Astrocyte of the cerebellum (primary cell): Measurements from ENCODE around the gene MRGPRG.

Experiments used
- DNase-seq: peaks from one replicate; pipeline ENCODE4 v3.0.0-alpha.2; 2011; ENCODE audit warnings: low read depth
- H3K4me3 ChIP-seq: 2 replicates; pipeline ENCODE4 v1.5.1; 2011; ENCODE audit warnings: mild to moderate bottlenecking, low read depth, low read length, moderate library complexity
- CTCF ChIP-seq: IDR thresholded peaks from 2 replicates; pipeline ENCODE4 v1.5.1; 2012; ENCODE audit warnings: low read length, low read depth, moderate library complexity, mild to moderate bottlenecking; ENCODE audit errors: missing control alignments
- in situ Hi-C: cut with HindIII; loops from 2 replicates; pipeline ENCODE4 v1.10.0; 2017; ENCODE audit warnings: low sequenced_read_pairs

Gene MRGPRG

GRCh38 chr11:3193373-3194015 lies 25.1 kb downstream of the MRGPRG start:
- in situ Hi-C loops = no loop called here
- no peak for DNase-seq
- H3K4me3 ChIP-seq = no peak overlapping the region
- no peak for TF ChIP-seq CTCF

GRCh38 chr11:3192511-3193372 lies 25.9 kb downstream of the MRGPRG start:
- no peak for DNase-seq
- TF ChIP-seq CTCF = no peak
- in situ Hi-C loops = no loop called here
- no peak overlapping the region for H3K4me3 ChIP-seq

- in situ Hi-C loops = no loop called here
- no peak for TF ChIP-seq CTCF
- no peak for DNase-seq
- no peak overlapping the region for H3K4me3 ChIP-seq
Measured at GRCh38 chr11:3191586-3192324, 26.9 kb downstream of the MRGPRG start.

GRCh38 chr11:3190600-3190999 lies 28.0 kb downstream of the MRGPRG start:
- TF ChIP-seq CTCF = no peak
- in situ Hi-C loops = no loop called here
- DNase-seq = no peak
- H3K4me3 ChIP-seq = no peak overlapping the region

GRCh38 chr11:3189886-3190583 lies 28.6 kb downstream of the MRGPRG start:
- DNase-seq = no peak
- TF ChIP-seq CTCF = no peak
- in situ Hi-C loops = no loop called here
- H3K4me3 ChIP-seq = no peak overlapping the region

GRCh38 chr11:3189196-3189843 lies 29.3 kb downstream of the MRGPRG start:
- no peak for DNase-seq
- TF ChIP-seq CTCF = no peak
- no peak overlapping the region for H3K4me3 ChIP-seq
- in situ Hi-C loops = no loop called here
